HEK293 (cell line): ENCODE data around the gene JCHAIN.
"Not testable (repeated sequence)": the region's sequence is repeated elsewhere in the genome, so short reads cannot be mapped to it uniquely, and the experiment has no call there.

Source experiments
- CTCF ChIA-PET: fragments of 350-600 bp; formaldehyde crosslinking; extraction: SDS; loops from one replicate; lab custom pipeline; 2021; ENCODE audit warnings: antibody characterized with exemption; lab: Yijun Ruan, JAX
- POLR2A ChIA-PET: fragments of 300-600 bp; formaldehyde crosslinking; extraction: SDS; loops from one replicate; lab custom pipeline; 2020; ENCODE audit warnings: antibody characterized with exemption, inconsistent platforms; lab: Yijun Ruan, JAX
- H3K27ac ChIP-seq: fragments of 200-500 bp; sonication (Bioruptor generic); 2 replicates; pipeline ENCODE4 v1.5.1; 2014; ENCODE audit warnings: low read depth, low read length, control low read depth, inconsistent platforms; ENCODE audit errors: extremely low read depth
- H3K36me3 ChIP-seq, 2 experiments: fragments of 200-500 bp in 1 of 2; sonication (Bioruptor generic) in 1 of 2; 1 replicate in 1 of 2; 2 replicates in 1 of 2; pipeline ENCODE4 v1.5.1; 2014 to 2017; ENCODE audit warnings: inconsistent platforms in 2 of 2, low read length in 2 of 2; ENCODE audit not compliant: control insufficient read depth in 2 of 2, insufficient read depth in 1 of 2
- H3K4me1 ChIP-seq: fragments of 200-500 bp; sonication (Bioruptor generic); 2 replicates; pipeline ENCODE4 v1.5.1; 2014; ENCODE audit warnings: mild to moderate bottlenecking, low read length, inconsistent platforms; ENCODE audit not compliant: control insufficient read depth, insufficient read depth
- H3K4me3 ChIP-seq: 2 replicates; pipeline ENCODE4 v1.5.1; 2011; ENCODE audit warnings: low read depth, mild to moderate bottlenecking, control low read depth, low read length, moderate library complexity
- H3K9me3 ChIP-seq: fragments of 200-500 bp; sonication (Bioruptor generic); 2 replicates; pipeline ENCODE4 v1.5.1; 2014; ENCODE audit warnings: low read depth, low read length, inconsistent platforms; ENCODE audit not compliant: control insufficient read depth, insufficient read depth
- PRDM1 ChIP-seq: fragments of 450-650 bp; formaldehyde crosslinking; IDR thresholded peaks from 2 replicates; pipeline ENCODE4; 2016; ENCODE audit warnings: missing biosample characterization, missing genetic modification characterization
- WT1 ChIP-seq: fragments of 450-650 bp; formaldehyde crosslinking; IDR thresholded peaks from 2 replicates; pipeline ENCODE4 v1.5.1; 2016; ENCODE audit warnings: missing biosample characterization, missing genetic modification characterization
- ZNF114 ChIP-seq: fragments of 450-650 bp; formaldehyde crosslinking; IDR thresholded peaks from 2 replicates; pipeline ENCODE4 v1.5.0; 2017; ENCODE audit warnings: missing biosample characterization, missing genetic modification characterization
- ZNF184 ChIP-seq: fragments of 450-650 bp; IDR thresholded peaks from 2 replicates; pipeline ENCODE4 v1.5.1; 2018; ENCODE audit warnings: missing biosample characterization, mild to moderate bottlenecking, missing genetic modification characterization
- ZNF214 ChIP-seq: fragments of 450-650 bp; formaldehyde crosslinking; IDR thresholded peaks from 2 replicates; pipeline ENCODE4 v1.5.1; 2017; ENCODE audit warnings: missing biosample characterization, mild to moderate bottlenecking, missing genetic modification characterization, borderline replicate concordance
- ZNF354C ChIP-seq: fragments of 450-650 bp; formaldehyde crosslinking; IDR thresholded peaks from 2 replicates; pipeline ENCODE4 v1.5.1; 2016; ENCODE audit warnings: missing biosample characterization, missing genetic modification characterization, low read depth, borderline replicate concordance
- ZNF391 ChIP-seq: fragments of 450-650 bp; formaldehyde crosslinking; IDR thresholded peaks from 2 replicates; pipeline ENCODE4 v1.5.1; 2016; ENCODE audit warnings: low read depth, missing biosample characterization, missing genetic modification characterization, borderline replicate concordance
- ZNF416 ChIP-seq: fragments of 450-650 bp; formaldehyde crosslinking; IDR thresholded peaks from 2 replicates; pipeline ENCODE4 v1.5.1; 2016; ENCODE audit warnings: missing biosample characterization, missing genetic modification characterization
- ZNF473 ChIP-seq: fragments of 450-650 bp; formaldehyde crosslinking; IDR thresholded peaks from 2 replicates; pipeline ENCODE4 v1.5.1; 2017; ENCODE audit warnings: missing biosample characterization, missing genetic modification characterization
- ZNF549 ChIP-seq: fragments of 450-650 bp; IDR thresholded peaks from 2 replicates; pipeline ENCODE4 v1.5.1; 2018; ENCODE audit warnings: missing biosample characterization, missing genetic modification characterization, mild to moderate bottlenecking, inconsistent platforms, moderate library complexity
- ZNF555 ChIP-seq: fragments of 450-650 bp; formaldehyde crosslinking; conservative IDR thresholded peaks from 2 replicates; pipeline ENCODE4 v1.5.1; 2017; ENCODE audit warnings: missing biosample characterization, mild to moderate bottlenecking, missing genetic modification characterization, inconsistent platforms
- ZNF624 ChIP-seq: fragments of 450-650 bp; formaldehyde crosslinking; IDR thresholded peaks from 2 replicates; pipeline ENCODE4 v1.5.1; 2017; ENCODE audit warnings: missing biosample characterization, missing genetic modification characterization
- ZNF629 ChIP-seq: fragments of 450-650 bp; formaldehyde crosslinking; IDR thresholded peaks from 2 replicates; pipeline ENCODE4 v1.5.1; 2017; ENCODE audit warnings: missing biosample characterization, missing genetic modification characterization
- ZNF777 ChIP-seq: fragments of 450-650 bp; formaldehyde crosslinking; IDR thresholded peaks from 2 replicates; pipeline ENCODE4 v1.5.1; 2017; ENCODE audit warnings: missing biosample characterization, missing genetic modification characterization, borderline replicate concordance
- ZNF830 ChIP-seq: fragments of 450-650 bp; IDR thresholded peaks from 2 replicates; pipeline ENCODE4 v1.5.0; 2018; ENCODE audit warnings: missing biosample characterization, missing genetic modification characterization, low read depth, mild to moderate bottlenecking, moderate library complexity
- TF ChIP-seq, protein P1 (sequence below): fragments of 450-650 bp; formaldehyde crosslinking; IDR thresholded peaks from 2 replicates; pipeline ENCODE4 v1.5.1; 2016; ENCODE audit warnings: missing biosample characterization, missing genetic modification characterization
- TF ChIP-seq, protein P2 (sequence below): fragments of 450-650 bp; formaldehyde crosslinking; IDR thresholded peaks from 2 replicates; pipeline ENCODE4 v1.5.1; 2016; ENCODE audit warnings: missing biosample characterization, missing genetic modification characterization, borderline replicate concordance

JCHAIN gene

DNA sequence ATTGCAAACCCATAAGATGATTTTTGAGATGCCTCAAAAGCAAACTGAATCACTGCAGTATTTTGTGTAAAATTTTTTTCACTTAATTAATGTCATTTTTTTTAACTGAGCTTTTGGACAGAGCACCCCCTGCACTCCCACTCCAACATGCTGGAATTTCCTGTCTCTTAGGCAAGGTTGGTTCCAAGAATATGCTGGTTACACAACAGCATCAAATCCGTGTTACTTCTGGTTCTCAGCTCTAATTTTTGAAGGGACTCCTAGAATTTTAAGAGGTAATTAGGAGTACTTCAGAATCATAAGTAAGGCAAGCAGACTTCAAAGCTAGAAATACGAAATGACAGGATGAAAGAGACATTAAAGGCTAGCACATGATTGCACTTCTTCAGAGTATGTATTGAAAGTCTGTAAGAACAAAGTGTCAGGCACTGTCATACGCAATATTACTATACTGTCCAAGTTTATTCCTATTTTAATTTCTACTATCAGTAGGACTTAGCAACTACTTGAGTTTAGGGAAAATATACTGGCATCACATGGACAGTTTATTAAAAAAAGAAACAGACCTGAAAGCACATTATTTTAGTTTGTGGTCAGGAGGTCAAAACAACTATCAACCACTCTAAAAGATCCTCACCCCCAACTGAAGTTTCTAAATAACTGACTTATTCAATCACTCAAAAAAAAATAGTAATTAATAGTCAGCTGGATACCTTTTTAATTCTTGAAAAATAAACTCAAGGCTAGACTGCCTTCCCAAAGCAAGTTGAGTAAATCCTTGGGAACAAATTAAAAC lies 1.6 kb upstream of the JCHAIN start (continued):
- TF ChIP-seq PRDM1 (no peak), ZNF114 (tag by site-specific recombination) (no peak), ZNF555 (no peak)

DNA sequence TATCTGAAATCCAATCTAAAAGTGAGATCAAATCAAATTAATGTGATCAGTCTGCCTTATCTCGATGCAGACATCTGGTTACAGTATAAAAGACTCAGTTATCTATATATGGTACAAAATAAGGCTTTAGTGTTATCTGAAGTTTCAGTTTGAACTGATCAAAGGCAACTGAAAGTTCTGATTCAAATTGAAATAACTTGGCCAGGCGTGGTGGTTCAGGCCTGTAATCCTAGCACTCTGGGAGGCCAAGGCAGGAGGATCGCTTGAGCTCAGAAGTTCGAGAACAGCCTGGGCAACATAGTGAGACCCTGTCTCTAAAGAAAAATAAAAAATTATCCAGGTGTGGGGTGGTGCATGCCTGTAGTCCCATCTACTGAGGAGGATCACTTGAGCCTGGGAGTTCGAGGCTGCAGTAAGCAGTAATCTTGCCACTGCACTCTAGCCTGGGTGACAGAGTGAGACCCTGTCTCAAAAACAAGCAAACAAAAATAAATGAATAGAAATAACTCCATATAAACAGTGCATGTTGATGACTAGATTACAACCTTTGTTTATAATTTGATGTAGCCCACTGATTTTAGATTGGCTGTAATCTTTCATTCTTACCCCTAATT lies 4.9 kb downstream of the JCHAIN start:
- H3K9me3 ChIP-seq, H3K4me1 ChIP-seq, H3K27ac ChIP-seq, CTCF ChIA-PET, H3K36me3 ChIP-seq, H3K4me3 ChIP-seq, POLR2A ChIA-PET: not testable (repeated sequence)

DNA sequence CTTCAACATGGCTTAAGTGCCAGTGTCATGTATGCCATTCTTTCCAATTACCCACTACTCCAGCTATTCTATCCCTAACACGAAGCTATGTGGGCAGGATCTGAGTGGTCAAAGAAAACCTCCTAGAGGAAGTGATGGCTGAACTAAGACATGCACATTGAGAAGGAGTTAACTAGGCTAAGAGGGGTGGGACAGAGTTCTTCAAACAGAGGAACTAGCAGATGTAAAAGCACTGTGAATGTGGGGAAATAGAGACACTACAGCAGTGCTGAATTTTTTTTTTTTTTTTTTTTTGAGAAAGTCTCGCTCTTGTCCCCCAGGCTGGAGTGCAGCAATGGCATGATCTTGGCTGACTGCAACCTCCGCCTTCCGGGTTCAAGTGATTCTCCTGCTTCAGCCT lies 6.2 kb downstream of the JCHAIN start:
- no peaks in the 10 kb centered on the region for H3K9me3 ChIP-seq
- CTCF ChIA-PET, result interaction anchor here (0.7 kb wide), 1 partner anchor 65 kb away, joined by 3 read pairs; no protein-coding TSS in a partner anchor
- no peaks in the 10 kb centered on the region for H3K4me1 ChIP-seq
- no peaks in the 10 kb centered on the region for H3K36me3 ChIP-seq
- H3K4me3 ChIP-seq, result no peak overlapping the region
- POLR2A ChIA-PET, result no interaction called here
- TF ChIP-seq ZNF214 (tag by site-specific recombination) (no peak), ZNF830 (tag by site-specific recombination) (no peak), ZNF473 (tag by site-specific recombination) (no peak), ZNF624 (no peak), ZNF549 (tag by site-specific recombination) (no peak), ZNF416 (no peak), ZNF777 (tag by site-specific recombination) (no peak), ZNF629 (tag by site-specific recombination) (no peak), WT1 (no peak), ZNF391 (no peak), ZNF184 (tag by site-specific recombination) (no peak), ZNF354C (tag by site-specific recombination) (no peak)
- TF ChIP-seq, protein P1, sequence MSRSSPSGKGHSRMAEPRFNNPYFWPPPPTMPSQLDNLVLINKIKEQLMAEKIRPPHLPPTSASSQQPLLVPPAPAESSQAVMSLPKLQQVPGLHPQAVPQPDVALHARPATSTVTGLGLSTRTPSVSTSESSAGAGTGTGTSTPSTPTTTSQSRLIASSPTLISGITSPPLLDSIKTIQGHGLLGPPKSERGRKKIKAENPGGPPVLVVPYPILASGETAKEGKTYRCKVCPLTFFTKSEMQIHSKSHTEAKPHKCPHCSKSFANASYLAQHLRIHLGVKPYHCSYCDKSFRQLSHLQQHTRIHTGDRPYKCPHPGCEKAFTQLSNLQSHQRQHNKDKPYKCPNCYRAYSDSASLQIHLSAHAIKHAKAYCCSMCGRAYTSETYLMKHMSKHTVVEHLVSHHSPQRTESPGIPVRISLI (tag by site-specific recombination), result no peak
- TF ChIP-seq, protein P2, sequence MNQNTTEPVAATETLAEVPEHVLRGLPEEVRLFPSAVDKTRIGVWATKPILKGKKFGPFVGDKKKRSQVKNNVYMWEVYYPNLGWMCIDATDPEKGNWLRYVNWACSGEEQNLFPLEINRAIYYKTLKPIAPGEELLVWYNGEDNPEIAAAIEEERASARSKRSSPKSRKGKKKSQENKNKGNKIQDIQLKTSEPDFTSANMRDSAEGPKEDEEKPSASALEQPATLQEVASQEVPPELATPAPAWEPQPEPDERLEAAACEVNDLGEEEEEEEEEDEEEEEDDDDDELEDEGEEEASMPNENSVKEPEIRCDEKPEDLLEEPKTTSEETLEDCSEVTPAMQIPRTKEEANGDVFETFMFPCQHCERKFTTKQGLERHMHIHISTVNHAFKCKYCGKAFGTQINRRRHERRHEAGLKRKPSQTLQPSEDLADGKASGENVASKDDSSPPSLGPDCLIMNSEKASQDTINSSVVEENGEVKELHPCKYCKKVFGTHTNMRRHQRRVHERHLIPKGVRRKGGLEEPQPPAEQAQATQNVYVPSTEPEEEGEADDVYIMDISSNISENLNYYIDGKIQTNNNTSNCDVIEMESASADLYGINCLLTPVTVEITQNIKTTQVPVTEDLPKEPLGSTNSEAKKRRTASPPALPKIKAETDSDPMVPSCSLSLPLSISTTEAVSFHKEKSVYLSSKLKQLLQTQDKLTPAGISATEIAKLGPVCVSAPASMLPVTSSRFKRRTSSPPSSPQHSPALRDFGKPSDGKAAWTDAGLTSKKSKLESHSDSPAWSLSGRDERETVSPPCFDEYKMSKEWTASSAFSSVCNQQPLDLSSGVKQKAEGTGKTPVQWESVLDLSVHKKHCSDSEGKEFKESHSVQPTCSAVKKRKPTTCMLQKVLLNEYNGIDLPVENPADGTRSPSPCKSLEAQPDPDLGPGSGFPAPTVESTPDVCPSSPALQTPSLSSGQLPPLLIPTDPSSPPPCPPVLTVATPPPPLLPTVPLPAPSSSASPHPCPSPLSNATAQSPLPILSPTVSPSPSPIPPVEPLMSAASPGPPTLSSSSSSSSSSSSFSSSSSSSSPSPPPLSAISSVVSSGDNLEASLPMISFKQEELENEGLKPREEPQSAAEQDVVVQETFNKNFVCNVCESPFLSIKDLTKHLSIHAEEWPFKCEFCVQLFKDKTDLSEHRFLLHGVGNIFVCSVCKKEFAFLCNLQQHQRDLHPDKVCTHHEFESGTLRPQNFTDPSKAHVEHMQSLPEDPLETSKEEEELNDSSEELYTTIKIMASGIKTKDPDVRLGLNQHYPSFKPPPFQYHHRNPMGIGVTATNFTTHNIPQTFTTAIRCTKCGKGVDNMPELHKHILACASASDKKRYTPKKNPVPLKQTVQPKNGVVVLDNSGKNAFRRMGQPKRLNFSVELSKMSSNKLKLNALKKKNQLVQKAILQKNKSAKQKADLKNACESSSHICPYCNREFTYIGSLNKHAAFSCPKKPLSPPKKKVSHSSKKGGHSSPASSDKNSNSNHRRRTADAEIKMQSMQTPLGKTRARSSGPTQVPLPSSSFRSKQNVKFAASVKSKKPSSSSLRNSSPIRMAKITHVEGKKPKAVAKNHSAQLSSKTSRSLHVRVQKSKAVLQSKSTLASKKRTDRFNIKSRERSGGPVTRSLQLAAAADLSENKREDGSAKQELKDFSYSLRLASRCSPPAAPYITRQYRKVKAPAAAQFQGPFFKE (tag by site-specific recombination), result no peak
- H3K27ac ChIP-seq, result no peak overlapping the region
